IPS-NIHi7 (cell line): Measurements from ENCODE around the gene BATF.

ENCODE experiments used
- DNase-seq: peaks from one replicate; pipeline ENCODE4 v3.0.0; 2012; ENCODE audit warnings: mixed read lengths; ENCODE audit errors: extremely low spot score

The BATF gene

GRCh38 chr14:75595226-75595625 lies 73.0 kb downstream of the BATF start:
- no peak for DNase-seq
